K562 (cell line): Measurements from ENCODE around the gene TBXA2R. TPM values are rescaled to one million over a fixed set of nuclear protein-coding genes. Genes with fewer than 3 reads are reported as not detected.

Experiments
- MTA2 ChIP-seq: fragments of 450-650 bp; IDR thresholded peaks from 2 replicates; pipeline ENCODE4 v1.6.1; 2016; ENCODE audit warnings: low read depth
- RB1 ChIP-seq: fragments of 450-650 bp; IDR thresholded peaks from 2 replicates; pipeline ENCODE4 v1.6.1; 2017; ENCODE audit warnings: low read depth, mild to moderate bottlenecking
- TFE3 ChIP-seq: fragments of 450-650 bp; formaldehyde crosslinking; IDR thresholded peaks from 2 replicates; pipeline ENCODE4 v1.4.0; 2020; ENCODE audit warnings: mild to moderate bottlenecking, mixed read lengths
- TSC22D4 ChIP-seq: fragments of 450-650 bp; IDR thresholded peaks from 2 replicates; pipeline ENCODE4 v1.6.1; 2016; ENCODE audit warnings: missing genetic modification characterization, missing biosample characterization, control low read depth
- ZNF609 ChIP-seq: sonication (generic); formaldehyde crosslinking; IDR thresholded peaks from 2 replicates; pipeline ENCODE4 v1.8.1; 2023; ENCODE audit warnings: missing genetic modification reagents, mild to moderate bottlenecking, borderline replicate concordance
- polyA plus RNA-seq, 8 experiments: library from polyadenylated mRNA; depleted of rRNA in 4 of 8; stranded (reverse) in 5 of 8; unstranded in 3 of 8; fragments of >200 nt; fragmentation: Nextera tagmentation in 2 of 8; fragmentation: Illumina TruSeq in 1 of 8; extraction: Ambion mirVana in 2 of 8; extraction: Trizol in 1 of 8; gene quantifications; 2 replicates each; pipeline versions ENCODE4 v1.2.1 to v1.2.3, GENCODE V29; 2011 to 2014; ENCODE audit warnings: inconsistent platforms in 1 of 8, missing spikeins in 1 of 8
- total RNA-seq, 7 experiments: library from RNA; depleted of rRNA in 6 of 7; stranded (reverse); fragments of >200 nt in 6 of 7; fragmentation: Illumina TruSeq in 2 of 7; extraction: Trizol in 2 of 7; gene quantifications; 2 replicates each; pipeline versions ENCODE4 v1.2.1 to v1.2.3, GENCODE V29; 2011 to 2021; ENCODE audit warnings: low replicate concordance in 1 of 7

The TBXA2R gene
- total and polyA plus RNA-seq, 9 of the 15 experiments (the other 6 are each of a cell fraction or from before 2014, with no cell fraction given): 1.5 to 24.0 (median 2.8) TPM

DNA sequence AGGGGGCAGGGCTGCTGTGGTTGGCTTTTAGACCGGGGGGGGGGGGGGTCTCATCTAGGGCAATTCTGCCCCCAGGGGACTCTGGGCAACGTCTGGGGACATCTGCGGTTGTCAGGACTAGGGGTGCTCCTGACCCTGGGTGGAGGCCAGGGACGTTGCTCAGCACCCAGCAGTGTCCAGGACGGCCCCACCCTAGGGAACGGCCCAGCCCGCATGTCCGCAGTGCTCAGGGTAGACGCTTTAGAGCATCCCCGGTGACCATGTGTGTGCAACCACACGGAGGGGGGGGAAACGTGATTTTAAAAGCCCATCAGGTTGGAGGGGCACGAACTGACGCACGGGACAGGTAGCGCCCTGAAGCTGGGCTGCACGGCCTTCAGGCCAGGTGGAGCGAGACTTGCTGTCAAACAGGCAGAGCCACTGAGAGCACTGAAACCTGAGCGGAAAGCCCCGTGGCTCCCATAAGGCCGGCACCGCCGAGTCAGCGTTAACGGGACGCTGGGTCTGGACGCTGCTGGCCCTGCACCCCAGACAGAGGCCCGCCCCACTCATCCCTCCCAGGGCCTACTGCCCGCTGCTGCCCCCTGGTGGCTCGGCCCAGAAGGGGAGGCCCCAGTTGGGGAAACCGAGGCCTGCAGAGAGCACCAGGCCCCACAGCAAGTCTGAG is 11.6 kb upstream of the TBXA2R start (continued):
- TF ChIP-seq ZNF609 (CRISPR knock-in tag) (no peak), MTA2 (no peak), TFE3 (CRISPR knock-in tag) (no peak), RB1 (peak; percentile 82), TSC22D4 (no peak)
- TF ChIP-seq, all 486 proteins: peak for 49
